CD8-positive, alpha-beta memory T cell (primary cell): ENCODE measurements around the gene EVX2. TPM values are rescaled to one million over a fixed set of nuclear protein-coding genes. Genes with fewer than 3 reads are reported as not detected.

ENCODE experiments used
- CTCF ChIA-PET: fragments of 350-600 bp; sonication (Branson Sonifier 250); formaldehyde crosslinking; loops from one replicate; lab custom pipeline; 2021; ENCODE audit warnings: antibody characterized with exemption; lab: Charles Lee
- POLR2A ChIA-PET: fragments of 350-600 bp; sonication (Branson Sonifier 250); formaldehyde crosslinking; loops from one replicate; lab custom pipeline; 2021; ENCODE audit warnings: antibody characterized with exemption; lab: Charles Lee
- DNase-seq, 5 donors: peaks; one replicate each; pipeline versions ENCODE4 v3.0.0 to v3.0.0-alpha.2; 2020 to 2022; ENCODE audit warnings: mixed read lengths in 1 of 5
- H3K27ac ChIP-seq: one replicate; pipeline ENCODE4 v1.7.0; 2013; ENCODE audit warnings: low read depth, mild to moderate bottlenecking, low read length, moderate library complexity
- H3K27me3 ChIP-seq: 2 replicates; pipeline ENCODE4 v1.7.0; 2013; ENCODE audit warnings: low read length, mild to moderate bottlenecking; ENCODE audit not compliant: insufficient read depth, poor library complexity, severe bottlenecking
- H3K36me3 ChIP-seq: 2 replicates; pipeline ENCODE4 v1.7.0; 2013; ENCODE audit warnings: mild to moderate bottlenecking, low read length, moderate library complexity; ENCODE audit not compliant: insufficient read depth
- H3K4me1 ChIP-seq: 2 replicates; pipeline ENCODE4 v1.7.0; 2013; ENCODE audit warnings: mild to moderate bottlenecking, low read length, moderate library complexity; ENCODE audit not compliant: insufficient read depth
- H3K4me3 ChIP-seq: 2 replicates; pipeline ENCODE4 v1.7.0; 2013; ENCODE audit warnings: mild to moderate bottlenecking, low read length
- H3K9me3 ChIP-seq: 2 replicates; pipeline ENCODE4 v1.7.0; 2013; ENCODE audit warnings: mild to moderate bottlenecking, low read length
- H3K27ac Mint-ChIP-seq, 8 donors: one replicate each; pipeline ENCODE4 v1.8.0; 2020 to 2021; ENCODE audit warnings: mixed read lengths in 8 of 8, mild to moderate bottlenecking in 6 of 8, inconsistent platforms in 3 of 8, moderate library complexity in 3 of 8
- H3K27me3 Mint-ChIP-seq, 2 donors: one replicate each; pipeline ENCODE4 v1.8.0; 2020 to 2021; ENCODE audit warnings: mixed read lengths in 2 of 2, mild to moderate bottlenecking in 1 of 2, moderate library complexity in 1 of 2
- H3K36me3 Mint-ChIP-seq, 3 donors: one replicate each; pipeline ENCODE4 v1.8.0; 2020 to 2021; ENCODE audit warnings: mixed read lengths in 3 of 3, inconsistent platforms in 1 of 3, mild to moderate bottlenecking in 1 of 3
- H3K4me1 Mint-ChIP-seq, 3 donors: one replicate each; pipeline ENCODE4 v1.8.0; 2020 to 2021; ENCODE audit warnings: mixed read lengths in 3 of 3, inconsistent platforms in 1 of 3, mild to moderate bottlenecking in 1 of 3
- H3K4me3 Mint-ChIP-seq, 7 donors: one replicate each; pipeline ENCODE4 v1.8.0; 2020 to 2021; ENCODE audit warnings: mixed read lengths in 7 of 7, mild to moderate bottlenecking in 6 of 7, moderate library complexity in 4 of 7, inconsistent platforms in 2 of 7
- H3K9me3 Mint-ChIP-seq, 5 donors: one replicate each; pipeline ENCODE4 v1.8.0; 2020 to 2022; ENCODE audit warnings: mixed read lengths in 5 of 5, mild to moderate bottlenecking in 3 of 5, moderate library complexity in 2 of 5, inconsistent platforms in 1 of 5
- polyA plus RNA-seq: library from polyadenylated mRNA; unstranded; fragments of 300-500 nt; fragmentation: Illumina TruSeq; gene quantifications from one replicate; pipeline ENCODE4 v1.2.3, GENCODE V29; 2021
- total RNA-seq, 2 experiments: library from RNA; stranded (reverse); gene quantifications; one replicate each; pipeline ENCODE4 v1.2.3, GENCODE V29; 2021

Gene EVX2
- total and polyA plus RNA-seq, 3 experiments from 2014 or later = not detected

- Mint-ChIP-seq H3K27me3 (peaks cover 91 to 92% of the 10 kb centered on the region in 2 donors), H3K27ac (peak overlapping the region in 1 of 8 donors; percentile 60), H3K4me3 (peak overlapping the region in 4 of 7 donors; percentile 5 to 32 (median 23)), H3K36me3 (no peaks in the 10 kb centered on the region), H3K9me3 (peaks cover 3 to 20% (median 8%) of the 10 kb centered on the region in 5 donors), H3K4me1 (peaks cover 16 to 24% (median 22%) of the 10 kb centered on the region in 3 donors)
- no peaks in the 10 kb centered on the region for H3K36me3 ChIP-seq
- POLR2A ChIA-PET = no interaction called here
- CTCF ChIA-PET = no interaction called here
- peak in 1 of 5 donors; percentile 23 for DNase-seq
- peaks cover 92% of the 10 kb centered on the region for H3K27me3 ChIP-seq
- H3K9me3 ChIP-seq = no peaks in the 10 kb centered on the region
- no peak overlapping the region for H3K4me3 ChIP-seq
- peaks cover 18% of the 10 kb centered on the region for H3K4me1 ChIP-seq
- H3K27ac ChIP-seq = no peak overlapping the region
Measured at GRCh38 chr2:176099159-176099727, 15.5 kb upstream of the EVX2 start.

- POLR2A ChIA-PET = no interaction called here
- peak overlapping the region in 1 of 8 donors; percentile 60 for H3K27ac Mint-ChIP-seq
- peaks cover 90% of the 10 kb centered on the region for H3K27me3 ChIP-seq
Measured at GRCh38 chr2:176098366-176099158, 14.8 kb upstream of the EVX2 start.

GRCh38 chr2:176097820-176098365 is 14.1 kb upstream of the EVX2 start:
- peak overlapping the region; percentile 63 to 94 (median 81) for H3K4me3 Mint-ChIP-seq
- POLR2A ChIA-PET = no interaction called here

More at GRCh38 chr2:176098366-176099158, 14.8 kb upstream of the EVX2 start:
- Histone ChIP-seq H3K9me3 (peaks cover 4% of the 10 kb centered on the region), H3K4me1 (peaks cover 18% of the 10 kb centered on the region), H3K36me3 (no peaks in the 10 kb centered on the region), H3K4me3 (no peak overlapping the region), H3K27ac (no peak overlapping the region)
- no peak for DNase-seq
- H3K4me3 Mint-ChIP-seq = peak overlapping the region in 6 of 7 donors; percentile 8 to 83 (median 48)
- H3K27me3 Mint-ChIP-seq = peaks cover 91 to 92% of the 10 kb centered on the region in 2 donors
- peaks cover 0 to 2% (median 0%) of the 10 kb centered on the region in 3 donors for H3K36me3 Mint-ChIP-seq
- peaks cover 8 to 25% (median 13%) of the 10 kb centered on the region in 5 donors for H3K9me3 Mint-ChIP-seq
- CTCF ChIA-PET = interaction anchor here (1.1 to 2.6 kb wide), 8 partner anchors 10 to 683 kb away, joined by 3 to 36 read pairs (median 4); no protein-coding TSS in a partner anchor
- peaks cover 21 to 31% (median 27%) of the 10 kb centered on the region in 3 donors for H3K4me1 Mint-ChIP-seq

DNA sequence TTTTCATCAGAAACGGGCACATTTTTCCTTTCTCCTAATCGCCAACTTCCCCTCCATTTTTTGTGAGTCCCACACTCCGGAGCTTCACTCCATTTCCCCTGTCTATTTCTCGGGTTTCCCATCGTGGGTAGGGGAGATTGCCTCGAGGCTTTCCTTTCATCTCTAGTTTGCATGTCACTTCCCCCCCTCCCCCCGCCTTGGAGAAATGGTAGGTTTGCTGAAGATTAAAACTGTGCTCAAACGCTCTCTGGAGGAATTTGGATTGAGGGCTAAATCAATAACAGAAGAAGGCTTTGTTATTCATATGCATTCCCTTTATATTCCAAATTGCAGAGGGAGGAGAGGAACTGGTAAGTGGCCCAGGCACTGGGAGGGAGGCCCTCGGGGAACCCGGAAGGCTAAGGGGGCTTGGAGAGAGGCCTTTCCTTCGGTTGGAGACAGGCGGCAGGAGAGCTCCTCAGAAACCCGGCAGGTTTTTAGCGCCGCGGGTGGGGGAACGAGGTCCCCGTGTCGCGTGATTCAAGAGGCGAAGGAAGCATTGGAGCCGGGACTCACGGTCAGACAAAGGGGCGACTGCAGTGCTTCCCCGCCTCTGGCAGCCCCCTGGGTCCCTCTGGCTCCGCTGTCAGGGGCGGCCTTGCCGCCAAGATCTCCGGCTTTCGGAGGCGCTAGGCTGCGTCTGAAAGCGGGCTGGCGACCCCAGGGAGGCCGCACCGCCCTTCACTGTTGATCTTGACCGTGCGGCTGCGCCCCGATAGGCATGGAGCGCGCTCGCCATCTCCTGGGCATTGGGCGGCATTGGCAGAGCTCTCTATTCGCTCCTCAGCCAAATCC is 13.4 kb upstream of the EVX2 start:
- Histone ChIP-seq H3K4me3 (peak overlapping the region; percentile 41), H3K36me3 (no peaks in the 10 kb centered on the region), H3K27ac (no peak overlapping the region), H3K4me1 (peaks cover 18% of the 10 kb centered on the region), H3K9me3 (peaks cover 4% of the 10 kb centered on the region), H3K27me3 (peaks cover 84% of the 10 kb centered on the region)
- H3K27ac Mint-ChIP-seq = peak overlapping the region in 4 of 8 donors; percentile 32 to 54 (median 46)
- H3K27me3 Mint-ChIP-seq = peaks cover 85 to 86% of the 10 kb centered on the region in 2 donors
- H3K4me3 Mint-ChIP-seq = peak overlapping the region; percentile 63 to 94 (median 81)
- peak; percentile 40 to 62 (median 48) for DNase-seq
- peaks cover 8 to 25% (median 13%) of the 10 kb centered on the region in 5 donors for H3K9me3 Mint-ChIP-seq
- peaks cover 23 to 34% (median 33%) of the 10 kb centered on the region in 3 donors for H3K4me1 Mint-ChIP-seq
- CTCF ChIA-PET = interaction anchor here (0.7 to 2.6 kb wide), 12 partner anchors 9 to 846 kb away, joined by 3 to 36 read pairs (median 4); partner anchors contain the start of gene LNPK
- POLR2A ChIA-PET = no interaction called here
- peaks cover 0 to 2% (median 0%) of the 10 kb centered on the region in 3 donors for H3K36me3 Mint-ChIP-seq

More at GRCh38 chr2:176097820-176098365, 14.1 kb upstream of the EVX2 start:
- Histone ChIP-seq H3K36me3 (no peaks in the 10 kb centered on the region), H3K4me3 (no peak overlapping the region), H3K27ac (no peak overlapping the region), H3K4me1 (peaks cover 18% of the 10 kb centered on the region), H3K9me3 (peaks cover 4% of the 10 kb centered on the region), H3K27me3 (peaks cover 90% of the 10 kb centered on the region)
- no peak for DNase-seq
- H3K27me3 Mint-ChIP-seq = peaks cover 91 to 92% of the 10 kb centered on the region in 2 donors
- peaks cover 0 to 2% (median 0%) of the 10 kb centered on the region in 3 donors for H3K36me3 Mint-ChIP-seq
- peak overlapping the region in 3 of 8 donors; percentile 32 to 54 (median 51) for H3K27ac Mint-ChIP-seq
- CTCF ChIA-PET = interaction anchor here (0.7 to 2.6 kb wide), 11 partner anchors 9 to 847 kb away, joined by 3 to 36 read pairs (median 4); partner anchors contain the start of gene LNPK
- H3K4me1 Mint-ChIP-seq = peaks cover 23 to 34% (median 33%) of the 10 kb centered on the region in 3 donors
- H3K9me3 Mint-ChIP-seq = peaks cover 8 to 25% (median 13%) of the 10 kb centered on the region in 5 donors

GRCh38 chr2:176096243-176096985 is 12.7 kb upstream of the EVX2 start:
- DNase-seq = no peak
- peaks cover 18% of the 10 kb centered on the region for H3K4me1 ChIP-seq
- peak overlapping the region; percentile 41 for H3K4me3 ChIP-seq
- peaks cover 26 to 40% (median 40%) of the 10 kb centered on the region in 3 donors for H3K4me1 Mint-ChIP-seq
- peak overlapping the region in 3 of 8 donors; percentile 51 to 54 (median 52) for H3K27ac Mint-ChIP-seq
- peaks cover 84% of the 10 kb centered on the region for H3K27me3 ChIP-seq
- peaks cover 8 to 30% (median 20%) of the 10 kb centered on the region in 5 donors for H3K9me3 Mint-ChIP-seq
- H3K27me3 Mint-ChIP-seq = peaks cover 85% of the 10 kb centered on the region in 2 donors
- no peaks in the 10 kb centered on the region for H3K36me3 ChIP-seq
- H3K36me3 Mint-ChIP-seq = peaks cover 0 to 2% (median 0%) of the 10 kb centered on the region in 3 donors
- ChIA-PET POLR2A (no interaction called here), CTCF (interaction anchor here (1.2 to 2.6 kb wide), 7 partner anchors 8 to 845 kb away, joined by 3 to 36 read pairs (median 5); no protein-coding TSS in a partner anchor)
- H3K9me3 ChIP-seq = peaks cover 4% of the 10 kb centered on the region
- no peak overlapping the region for H3K27ac ChIP-seq
- H3K4me3 Mint-ChIP-seq = peak overlapping the region; percentile 63 to 94 (median 81)

- peaks cover 8 to 34% (median 24%) of the 10 kb centered on the region in 5 donors for H3K9me3 Mint-ChIP-seq
- peak overlapping the region in 2 of 7 donors; percentile 56 to 63 for H3K4me3 Mint-ChIP-seq
- peak overlapping the region in 2 of 8 donors; percentile 11 to 51 for H3K27ac Mint-ChIP-seq
- ChIA-PET CTCF (interaction anchor here (1.8 kb wide), 1 partner anchor 20 kb away, joined by 5 read pairs; no protein-coding TSS in a partner anchor), POLR2A (no interaction called here)
- Histone ChIP-seq H3K36me3 (no peaks in the 10 kb centered on the region), H3K4me1 (peaks cover 18% of the 10 kb centered on the region), H3K9me3 (peaks cover 4% of the 10 kb centered on the region), H3K27me3 (peaks cover 84% of the 10 kb centered on the region), H3K27ac (no peak overlapping the region), H3K4me3 (no peak overlapping the region)
- DNase-seq = no peak
- peaks cover 26 to 41% (median 40%) of the 10 kb centered on the region in 3 donors for H3K4me1 Mint-ChIP-seq
- H3K27me3 Mint-ChIP-seq = peaks cover 85% of the 10 kb centered on the region in 2 donors
- H3K36me3 Mint-ChIP-seq = peaks cover 0 to 2% (median 0%) of the 10 kb centered on the region in 3 donors
Measured at GRCh38 chr2:176095421-176095820, 11.7 kb upstream of the EVX2 start.
